A673 (cell line): ENCODE data around the gene COL5A1.

Source experiments
- CTCF ChIP-seq: fragments of 300-800, 200-600 bp; sonication (generic); conservative IDR thresholded peaks from 2 replicates; pipeline ENCODE4 v1.5.1; 2017; ENCODE audit warnings: low read depth, mild to moderate bottlenecking, antibody characterized with exemption, low read length, moderate library complexity, mixed read lengths
- EZH2 ChIP-seq: fragments of 200-600 bp; sonication (generic); IDR thresholded peaks from 2 replicates; pipeline ENCODE4 v1.6.1; 2017; ENCODE audit warnings: borderline replicate concordance, low read depth, mild to moderate bottlenecking, mixed read lengths, antibody characterized with exemption, low read length; ENCODE audit not compliant: poor library complexity, severe bottlenecking

GRCh38 chr9:134753191-134753590 is 111.6 kb downstream of the COL5A1 start:
- TF ChIP-seq CTCF (no peak), EZH2 (no peak)
